ENCODE data around the gene GRIN2C. TPM values are rescaled to one million over a fixed set of nuclear protein-coding genes. Genes with fewer than 3 reads are reported as not detected.

Gene GRIN2C
- total RNA-seq, 1 donor from 2014 or later: 1.0 TPM

DNA sequence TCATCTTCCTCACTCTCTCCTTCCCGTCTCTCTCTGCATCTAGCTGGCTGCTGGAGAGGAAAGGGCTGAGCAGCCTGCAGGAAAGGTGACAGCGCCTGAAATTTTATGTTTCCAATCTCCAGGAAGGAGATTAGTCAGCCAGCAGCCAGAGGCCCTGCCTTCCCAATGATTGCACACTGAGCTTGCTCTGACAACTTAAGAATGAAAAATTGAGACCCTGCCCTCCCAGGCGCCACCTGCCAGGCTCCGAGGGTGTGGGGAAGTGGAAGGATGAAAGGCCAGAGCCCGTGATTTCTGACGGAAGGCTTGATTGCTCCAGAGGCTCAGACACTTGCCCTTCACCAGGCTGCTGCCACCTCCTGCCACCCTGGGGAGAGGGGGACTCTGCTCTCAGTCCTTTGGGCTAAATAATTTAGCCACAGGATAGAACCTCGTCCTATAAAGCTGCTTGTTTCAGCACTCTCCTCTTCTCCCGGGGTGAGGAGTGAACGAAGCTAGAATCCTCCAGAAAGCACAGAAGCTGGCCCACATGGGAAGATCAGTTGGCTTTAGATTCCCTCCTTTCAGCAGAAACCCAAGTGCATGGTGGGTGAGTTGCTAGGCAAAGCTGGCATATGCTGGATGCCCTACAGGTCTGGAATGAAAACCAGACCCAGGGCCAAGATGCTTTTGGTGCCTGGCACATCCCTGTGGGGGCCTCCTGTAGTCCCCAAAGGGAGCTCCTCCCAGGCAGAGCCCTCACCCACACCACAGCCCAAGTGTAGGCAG lies 33.5 kb downstream of the GRIN2C start:
- Histone ChIP-seq H3K27ac (ENCODE audit: low read depth, low read length) (no peak overlapping the region), H3K36me3 (ENCODE audit: insufficient read depth, low read length) (no peaks in the 10 kb centered on the region), H3K4me3 (ENCODE audit: insufficient read depth, low read depth, low read length) (no peak overlapping the region), H2AFZ (ENCODE audit: low read depth, low read length) (no peak overlapping the region), H3K9me3 (ENCODE audit: insufficient read depth, low read depth, low read length) (no peaks in the 10 kb centered on the region), H3K4me1 (ENCODE audit: insufficient read depth, low read length) (no peaks in the 10 kb centered on the region), H3K9ac (ENCODE audit: low read length) (no peak overlapping the region), H4K20me1 (ENCODE audit: insufficient read depth, low read length) (peaks cover 35% of the 10 kb centered on the region), H3K79me2 (ENCODE audit: insufficient read depth, low read length) (no peaks in the 10 kb centered on the region), H3K4me2 (ENCODE audit: low read length) (no peak overlapping the region), H3K27me3 (ENCODE audit: insufficient read depth, low read length) (no peaks in the 10 kb centered on the region)
- Mint-ChIP-seq H3K27me3 (ENCODE audit: low read depth, unreplicated experiment) (peaks cover 2% of the 10 kb centered on the region), H3K27ac (ENCODE audit: unreplicated experiment) (no peak overlapping the region), H3K4me1 (ENCODE audit: low read depth, unreplicated experiment) (no peaks in the 10 kb centered on the region), H3K4me3 (ENCODE audit: unreplicated experiment) (no peak overlapping the region), H3K36me3 (ENCODE audit: low read depth, unreplicated experiment) (peaks cover 13% of the 10 kb centered on the region), H3K9me3 (ENCODE audit: unreplicated experiment) (no peaks in the 10 kb centered on the region)
- FAIRE-seq (no peak), DNase-seq (ENCODE audit: low read depth) (no peak)
- TF ChIP-seq EZH2 (IDR thresholded peaks at IDR 0.05; ENCODE audit: insufficient read depth, low read length): no peak
- TF ChIP-seq, protein P1, sequence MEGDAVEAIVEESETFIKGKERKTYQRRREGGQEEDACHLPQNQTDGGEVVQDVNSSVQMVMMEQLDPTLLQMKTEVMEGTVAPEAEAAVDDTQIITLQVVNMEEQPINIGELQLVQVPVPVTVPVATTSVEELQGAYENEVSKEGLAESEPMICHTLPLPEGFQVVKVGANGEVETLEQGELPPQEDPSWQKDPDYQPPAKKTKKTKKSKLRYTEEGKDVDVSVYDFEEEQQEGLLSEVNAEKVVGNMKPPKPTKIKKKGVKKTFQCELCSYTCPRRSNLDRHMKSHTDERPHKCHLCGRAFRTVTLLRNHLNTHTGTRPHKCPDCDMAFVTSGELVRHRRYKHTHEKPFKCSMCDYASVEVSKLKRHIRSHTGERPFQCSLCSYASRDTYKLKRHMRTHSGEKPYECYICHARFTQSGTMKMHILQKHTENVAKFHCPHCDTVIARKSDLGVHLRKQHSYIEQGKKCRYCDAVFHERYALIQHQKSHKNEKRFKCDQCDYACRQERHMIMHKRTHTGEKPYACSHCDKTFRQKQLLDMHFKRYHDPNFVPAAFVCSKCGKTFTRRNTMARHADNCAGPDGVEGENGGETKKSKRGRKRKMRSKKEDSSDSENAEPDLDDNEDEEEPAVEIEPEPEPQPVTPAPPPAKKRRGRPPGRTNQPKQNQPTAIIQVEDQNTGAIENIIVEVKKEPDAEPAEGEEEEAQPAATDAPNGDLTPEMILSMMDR (IDR thresholded peaks at IDR 0.05; ENCODE audit: insufficient read depth, low read depth, low read length): no peak

DNA sequence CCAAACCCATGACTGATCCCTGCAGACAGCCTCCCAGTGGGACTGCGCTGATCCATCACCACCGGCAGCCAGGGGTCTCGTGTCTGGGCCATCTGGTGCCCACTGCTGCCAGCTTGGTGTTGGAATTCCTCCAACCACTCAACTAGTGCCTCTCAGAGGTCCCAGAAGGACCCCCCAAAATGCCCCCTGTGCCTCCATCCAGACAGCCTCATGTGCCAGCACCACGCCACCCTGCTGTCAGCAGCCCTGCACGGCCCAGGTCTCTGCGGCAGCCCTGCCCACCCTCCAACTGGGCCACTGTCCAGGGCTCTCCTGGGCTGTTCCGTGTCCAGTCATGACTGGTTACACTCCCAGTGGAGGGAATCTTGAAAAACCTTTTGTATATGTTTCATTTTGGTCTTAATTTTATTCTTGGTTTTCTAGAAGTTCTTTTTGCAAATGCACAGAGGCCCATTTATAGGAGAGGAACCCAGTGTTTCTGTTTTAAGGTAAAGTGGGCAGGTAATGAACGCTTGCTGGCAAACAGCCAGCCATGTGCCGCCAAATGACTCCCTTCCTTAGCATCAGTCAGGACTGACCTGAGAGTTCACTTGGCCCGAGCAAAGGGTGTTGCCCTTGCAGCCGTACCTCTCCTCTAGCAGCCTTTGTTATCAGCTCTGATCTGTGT lies 34.6 kb downstream of the GRIN2C start:
- peaks cover 2% of the 10 kb centered on the region for H3K27me3 Mint-ChIP-seq (ENCODE audit: low read depth, unreplicated experiment)
- H3K36me3 Mint-ChIP-seq (ENCODE audit: low read depth, unreplicated experiment): peaks cover 13% of the 10 kb centered on the region
- Histone ChIP-seq H3K4me1 (ENCODE audit: insufficient read depth, low read length) (no peaks in the 10 kb centered on the region), H3K9ac (ENCODE audit: low read length) (no peak overlapping the region), H3K9me3 (ENCODE audit: insufficient read depth, low read depth, low read length) (no peaks in the 10 kb centered on the region), H3K4me2 (ENCODE audit: low read length) (no peak overlapping the region), H3K27me3 (ENCODE audit: insufficient read depth, low read length) (no peaks in the 10 kb centered on the region), H3K79me2 (ENCODE audit: insufficient read depth, low read length) (no peaks in the 10 kb centered on the region), H3K27ac (ENCODE audit: low read depth, low read length) (no peak overlapping the region), H2AFZ (ENCODE audit: low read depth, low read length) (no peak overlapping the region), H3K4me3 (ENCODE audit: insufficient read depth, low read depth, low read length) (no peak overlapping the region), H4K20me1 (ENCODE audit: insufficient read depth, low read length) (peaks cover 34% of the 10 kb centered on the region), H3K36me3 (ENCODE audit: insufficient read depth, low read length) (no peaks in the 10 kb centered on the region)
- no peak overlapping the region for H3K27ac Mint-ChIP-seq (ENCODE audit: unreplicated experiment)
- DNase-seq (ENCODE audit: low read depth) (no peak), FAIRE-seq (no peak)
- H3K9me3 Mint-ChIP-seq (ENCODE audit: unreplicated experiment): no peaks in the 10 kb centered on the region
- H3K4me3 Mint-ChIP-seq (ENCODE audit: unreplicated experiment): no peak overlapping the region
- no peaks in the 10 kb centered on the region for H3K4me1 Mint-ChIP-seq (ENCODE audit: low read depth, unreplicated experiment)
- TF ChIP-seq, protein P1 (IDR thresholded peaks at IDR 0.05; ENCODE audit: insufficient read depth, low read depth, low read length): no peak
- TF ChIP-seq EZH2 (IDR thresholded peaks at IDR 0.05; ENCODE audit: insufficient read depth, low read length): no peak

DNA sequence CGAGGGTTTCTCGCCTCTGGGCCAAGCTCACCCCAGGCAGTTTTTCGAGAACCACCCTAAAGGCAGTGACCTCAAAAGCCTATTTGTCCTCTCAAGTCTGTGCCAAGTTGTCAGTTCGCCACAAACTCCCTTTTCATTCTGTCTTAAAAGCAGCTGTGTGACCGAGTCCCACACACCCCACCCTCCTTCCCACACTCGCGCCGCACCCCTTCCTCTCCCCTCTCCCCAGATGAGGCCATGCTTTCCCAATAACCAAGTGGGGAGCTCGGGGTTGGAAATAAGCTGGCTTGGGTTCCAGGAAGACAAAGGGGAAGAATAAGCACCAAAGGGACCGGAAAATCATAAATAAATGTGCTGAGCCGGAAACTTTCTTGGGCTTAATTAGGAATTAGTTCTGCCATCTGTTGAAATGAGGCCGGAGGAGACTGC lies 36.7 kb downstream of the GRIN2C start:
- H3K9me3 Mint-ChIP-seq (ENCODE audit: unreplicated experiment): no peaks in the 10 kb centered on the region
- Histone ChIP-seq H3K9me3 (ENCODE audit: insufficient read depth, low read depth, low read length) (no peaks in the 10 kb centered on the region), H3K4me3 (ENCODE audit: insufficient read depth, low read depth, low read length) (no peak overlapping the region), H3K4me2 (ENCODE audit: low read length) (no peak overlapping the region), H3K9ac (ENCODE audit: low read length) (no peak overlapping the region), H2AFZ (ENCODE audit: low read depth, low read length) (no peak overlapping the region), H3K4me1 (ENCODE audit: insufficient read depth, low read length) (no peaks in the 10 kb centered on the region), H4K20me1 (ENCODE audit: insufficient read depth, low read length) (peaks cover 30% of the 10 kb centered on the region), H3K79me2 (ENCODE audit: insufficient read depth, low read length) (no peaks in the 10 kb centered on the region), H3K27me3 (ENCODE audit: insufficient read depth, low read length) (no peaks in the 10 kb centered on the region), H3K36me3 (ENCODE audit: insufficient read depth, low read length) (no peaks in the 10 kb centered on the region), H3K27ac (ENCODE audit: low read depth, low read length) (no peak overlapping the region)
- H3K27ac Mint-ChIP-seq (ENCODE audit: unreplicated experiment): no peak overlapping the region
- no peak for DNase-seq (ENCODE audit: low read depth)
- H3K36me3 Mint-ChIP-seq (ENCODE audit: low read depth, unreplicated experiment): peaks cover 28% of the 10 kb centered on the region
- no peak overlapping the region for H3K4me3 Mint-ChIP-seq (ENCODE audit: unreplicated experiment)
- H3K4me1 Mint-ChIP-seq (ENCODE audit: low read depth, unreplicated experiment): no peaks in the 10 kb centered on the region
- TF ChIP-seq, protein P1 (IDR thresholded peaks at IDR 0.05; ENCODE audit: insufficient read depth, low read depth, low read length): no peak
- no peak for TF ChIP-seq EZH2 (IDR thresholded peaks at IDR 0.05; ENCODE audit: insufficient read depth, low read length)
- H3K27me3 Mint-ChIP-seq (ENCODE audit: low read depth, unreplicated experiment): peaks cover 4% of the 10 kb centered on the region
- no peak for FAIRE-seq
